Islet precursor cell (in vitro differentiated cells): Measurements from ENCODE around the gene RUNX1.

Experiments used
- DNase-seq: peaks from one replicate; pipeline ENCODE4 v3.0.0-alpha.2; 2018

Gene RUNX1

GRCh38 chr21:34875830-34876229 lies 173.3 kb downstream of the RUNX1 start:
- no peak for DNase-seq

- no peak for DNase-seq
Measured at GRCh38 chr21:34874684-34875513, 174.2 kb downstream of the RUNX1 start.

GRCh38 chr21:34871026-34871908 lies 177.8 kb downstream of the RUNX1 start:
- DNase-seq: no peak

GRCh38 chr21:34870246-34870645 lies 178.9 kb downstream of the RUNX1 start:
- no peak for DNase-seq

- no peak for DNase-seq
Measured at GRCh38 chr21:34869545-34869944, 179.6 kb downstream of the RUNX1 start.

GRCh38 chr21:34867785-34868184 lies 181.3 kb downstream of the RUNX1 start:
- no peak for DNase-seq

- peak; percentile 91 for DNase-seq
Measured at GRCh38 chr21:34865400-34866241, 183.5 kb downstream of the RUNX1 start.

- no peak for DNase-seq
Measured at GRCh38 chr21:34864370-34865149, 184.5 kb downstream of the RUNX1 start.

- no peak for DNase-seq
Measured at GRCh38 chr21:34862951-34863350, 186.2 kb downstream of the RUNX1 start.

- no peak for DNase-seq
Measured at GRCh38 chr21:34861258-34861657, 187.8 kb downstream of the RUNX1 start.

- DNase-seq: no peak
Measured at GRCh38 chr21:34859976-34860653, 189.0 kb downstream of the RUNX1 start.

- DNase-seq: no peak
Measured at GRCh38 chr21:34858559-34858958, 190.5 kb downstream of the RUNX1 start.

- peak; percentile 60 for DNase-seq
Measured at GRCh38 chr21:34857874-34858273, 191.2 kb downstream of the RUNX1 start.

GRCh38 chr21:34857122-34857713 lies 191.9 kb downstream of the RUNX1 start:
- no peak for DNase-seq

GRCh38 chr21:34852448-34852847 lies 196.7 kb downstream of the RUNX1 start:
- DNase-seq: no peak

- DNase-seq: no peak
Measured at GRCh38 chr21:34850166-34850690, 198.9 kb downstream of the RUNX1 start.

GRCh38 chr21:34846601-34847112 lies 202.4 kb downstream of the RUNX1 start:
- DNase-seq: peak; percentile 95

GRCh38 chr21:34845521-34846451 lies 203.3 kb downstream of the RUNX1 start:
- peak; percentile 54 for DNase-seq

- no peak for DNase-seq
Measured at GRCh38 chr21:34844924-34845238, 204.2 kb downstream of the RUNX1 start.
